NAMALWA (cell line): Measurements from ENCODE around the gene SALL4.
"Not testable (repeated sequence)": the region's sequence is repeated elsewhere in the genome, so short reads cannot be mapped to it uniquely, and the experiment has no call there.

Experiments
- DNase-seq: peaks from one replicate; pipeline ENCODE4 v3.0.0-alpha.2; 2015; ENCODE audit warnings: low spot score

Gene SALL4

DNA sequence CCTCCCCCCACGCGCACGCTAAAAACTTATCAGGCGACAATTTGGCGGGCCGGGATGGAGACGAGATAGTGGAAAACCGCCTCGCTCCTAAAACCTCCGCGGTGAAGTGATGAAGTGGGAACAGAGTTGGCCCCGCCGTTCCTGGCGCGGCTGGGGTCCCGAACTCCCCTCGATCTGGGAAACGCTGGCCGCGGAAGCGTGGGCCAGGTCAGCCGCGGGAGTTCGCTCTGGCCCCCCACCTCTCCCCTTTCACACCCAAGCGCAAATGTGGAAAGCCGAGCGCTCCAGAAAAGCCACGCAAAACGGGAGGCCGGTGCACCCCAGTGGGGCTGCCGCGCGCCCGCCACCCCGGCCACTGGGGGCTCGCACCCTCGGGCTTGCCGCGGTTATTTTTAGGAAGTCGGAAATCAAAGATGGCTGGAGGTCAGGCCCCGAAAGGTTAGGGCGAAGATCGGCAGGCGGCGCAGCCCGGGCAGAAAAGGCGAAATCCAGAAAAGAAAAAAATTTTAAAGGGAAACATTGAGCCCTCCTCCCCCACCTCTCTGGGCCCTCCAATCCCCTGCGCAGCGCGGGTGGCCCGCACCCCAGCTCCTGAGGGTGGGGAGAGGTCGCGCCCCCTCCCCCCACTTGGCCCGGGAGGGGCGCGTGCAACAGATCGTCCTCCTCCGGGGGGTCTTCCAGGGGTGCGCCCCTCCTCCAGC lies 1.0 kb downstream of the SALL4 start:
- DNase-seq = no peak

DNA sequence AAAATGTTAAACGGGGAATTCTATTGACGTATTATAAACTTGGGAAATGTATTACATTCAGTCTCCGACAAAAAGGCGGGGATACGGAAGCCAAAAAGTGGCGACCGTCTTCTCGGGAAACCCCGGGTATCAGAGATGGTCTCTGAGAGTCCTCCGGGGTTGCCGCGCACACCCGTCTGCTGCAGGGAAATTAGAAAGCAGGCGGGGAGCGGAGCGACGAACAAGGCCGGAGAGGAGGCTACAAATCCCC lies 1.5 kb downstream of the SALL4 start:
- no peak for DNase-seq

DNA sequence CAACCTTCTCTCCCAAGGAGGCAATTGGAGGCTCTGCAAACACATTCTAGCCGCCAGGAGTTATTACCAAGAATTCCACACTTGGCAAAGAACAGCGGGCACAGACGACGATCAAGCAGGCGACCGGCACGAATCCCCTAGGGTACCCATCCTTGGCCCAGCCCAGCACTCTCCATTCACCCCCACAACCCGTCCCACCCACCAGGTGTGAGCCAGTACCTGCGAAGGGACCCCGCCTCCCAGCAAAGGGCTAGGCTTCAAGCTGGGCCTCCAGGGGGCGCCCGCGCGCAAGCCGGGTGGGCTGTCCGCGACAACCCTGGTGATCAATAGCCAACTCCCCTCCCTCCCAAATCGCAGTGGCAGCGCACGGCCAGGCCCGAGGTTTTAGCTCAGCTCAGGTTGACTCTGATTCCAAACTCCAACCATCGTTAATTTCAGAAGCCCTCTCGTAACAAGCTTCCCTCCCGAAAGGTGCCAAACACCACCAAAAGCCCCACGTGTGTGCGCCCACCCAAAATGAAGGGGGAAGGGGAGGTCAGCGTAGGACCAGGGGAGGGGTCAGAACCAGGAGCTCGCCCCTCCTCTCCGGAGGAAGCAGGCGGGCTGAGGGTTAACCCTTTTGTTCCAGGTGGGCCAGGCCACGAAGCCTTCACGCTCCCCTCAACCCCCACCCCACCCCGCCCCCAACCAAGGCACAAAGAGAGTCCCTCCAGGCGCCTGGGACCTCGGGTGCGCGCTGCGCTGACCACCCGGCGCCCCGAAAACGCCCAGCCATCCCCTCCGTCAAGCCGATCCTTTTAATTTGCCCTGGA lies 2.1 kb downstream of the SALL4 start:
- peak; percentile 31 for DNase-seq

DNA sequence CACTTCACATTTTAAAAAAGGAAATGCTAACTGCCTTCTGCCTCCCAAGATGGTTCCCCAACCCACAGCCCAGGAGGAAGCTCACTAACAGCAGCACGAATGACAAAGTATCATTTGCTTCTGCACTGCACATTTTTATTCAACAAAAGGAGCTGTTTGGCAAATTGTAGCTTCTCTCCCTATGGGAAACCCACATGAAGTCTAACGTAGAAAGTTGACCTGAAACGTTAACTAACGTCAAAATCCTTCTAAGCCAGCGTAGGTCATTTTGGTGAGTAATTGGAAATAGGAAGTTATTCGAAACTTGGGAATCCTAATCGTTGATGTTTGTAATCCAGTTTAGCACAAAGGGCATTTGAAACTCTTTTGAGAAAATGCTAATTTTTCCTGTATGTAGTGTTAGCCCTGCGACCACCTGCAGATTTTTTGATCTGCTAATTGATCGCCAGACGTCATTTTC lies 2.9 kb downstream of the SALL4 start:
- DNase-seq = no peak

DNA sequence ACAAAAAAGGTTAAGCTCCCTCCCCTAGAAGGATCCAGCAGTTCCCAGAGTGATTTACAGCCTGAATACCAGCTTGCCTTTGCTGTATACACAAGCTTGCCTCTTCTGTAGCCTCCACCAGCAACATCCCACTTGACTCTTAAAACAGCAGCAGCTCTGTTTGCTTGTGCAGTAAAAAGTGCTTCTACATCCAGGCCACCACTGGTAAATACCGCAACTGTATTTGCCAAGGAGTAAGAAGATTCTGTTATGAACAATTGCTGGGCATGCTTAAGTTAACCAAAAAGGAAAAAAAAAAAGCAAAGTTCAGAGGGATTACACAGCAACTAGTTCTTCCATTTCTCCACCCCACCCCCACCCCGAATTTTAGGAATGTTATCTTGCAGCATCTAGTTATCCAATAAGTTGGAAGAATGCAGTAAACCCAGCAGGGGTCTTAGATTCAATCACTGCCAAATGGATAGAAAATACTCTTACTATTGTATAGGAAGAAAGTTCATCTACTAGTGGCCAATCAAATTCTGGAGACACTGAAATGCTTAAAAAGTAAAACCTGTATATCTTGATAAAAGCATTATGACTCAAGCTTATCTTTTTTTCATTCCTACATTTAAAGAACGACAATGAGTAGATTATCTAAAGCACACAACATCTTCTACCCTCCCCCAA lies 4.8 kb downstream of the SALL4 start:
- no peak for DNase-seq

DNA sequence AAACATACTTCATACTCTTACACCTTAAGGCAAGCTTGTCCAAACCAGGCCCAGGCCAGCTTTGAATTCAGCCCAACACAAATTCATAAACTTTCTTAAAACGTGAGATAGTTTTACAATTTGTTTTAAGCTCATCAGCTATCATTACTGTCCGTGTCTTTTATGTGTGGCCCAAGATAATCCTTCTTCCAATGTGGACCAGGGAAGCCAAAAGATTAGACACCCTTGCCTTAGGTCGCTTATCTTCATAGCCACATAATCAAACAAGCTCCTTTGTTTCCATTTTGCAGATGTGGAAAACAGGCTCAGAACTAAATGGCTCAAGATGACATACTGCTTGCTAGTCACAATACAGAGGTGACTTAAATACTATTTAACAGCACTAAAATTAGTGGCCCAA lies 6.0 kb downstream of the SALL4 start:
- no peak for DNase-seq

DNA sequence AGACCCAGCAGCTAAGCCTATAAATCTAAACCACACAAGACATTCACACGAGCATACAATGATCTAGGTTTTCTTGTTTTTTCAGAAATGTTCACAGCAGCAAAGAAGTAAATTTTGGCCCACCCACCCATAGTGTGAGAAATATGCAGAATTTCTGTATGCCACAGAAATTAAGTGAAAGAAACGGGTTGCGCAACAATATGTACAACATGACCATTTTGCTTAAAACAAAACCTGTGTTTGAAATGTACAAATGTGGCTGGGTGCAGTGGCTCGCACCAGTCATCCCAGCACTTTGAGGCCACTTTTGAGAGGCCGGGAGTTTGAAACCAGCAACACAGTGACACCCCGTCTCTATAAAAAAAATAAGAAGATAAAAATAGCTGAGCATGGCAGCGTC lies 9.4 kb downstream of the SALL4 start:
- DNase-seq = no peak

DNA sequence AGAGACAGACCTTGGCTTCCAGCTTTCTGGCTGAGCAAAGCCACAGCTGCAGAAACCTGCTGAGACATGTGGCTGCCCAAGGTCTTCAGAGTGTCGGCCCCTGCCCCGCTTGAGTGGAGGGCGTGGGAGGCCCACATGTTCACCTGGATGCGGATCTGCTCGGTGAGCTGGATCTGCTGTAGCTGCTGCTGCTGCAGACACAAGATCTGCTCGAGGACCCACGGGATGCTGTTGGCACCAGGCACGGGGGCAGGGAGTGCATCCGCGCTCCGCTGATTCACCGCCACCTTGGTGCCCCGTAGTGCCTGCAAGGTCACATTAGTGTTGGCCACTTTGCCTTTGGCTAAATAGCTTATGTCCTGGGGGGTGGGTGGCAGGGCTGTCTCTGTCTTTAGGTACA lies 10.7 kb downstream of the SALL4 start:
- no peak for DNase-seq

DNA sequence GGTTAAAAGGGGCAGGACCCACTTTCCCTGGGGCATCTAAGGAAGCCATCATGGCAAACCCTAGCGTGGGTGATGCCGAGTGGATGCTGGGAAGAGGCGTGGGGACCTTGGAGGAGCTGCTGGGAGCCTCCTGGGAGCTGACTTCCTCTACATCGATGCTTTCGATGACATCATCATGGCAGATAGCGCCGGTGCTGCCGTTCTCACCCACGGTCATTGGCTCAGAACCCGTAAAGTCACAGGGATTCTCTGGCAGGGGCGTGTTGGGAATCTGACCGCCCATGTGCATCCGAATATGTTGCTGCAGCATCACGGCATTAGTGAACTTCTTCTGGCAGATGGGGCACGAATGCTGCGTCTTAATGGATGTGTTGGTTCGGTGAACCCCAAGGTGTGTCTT lies 12.1 kb downstream of the SALL4 start:
- DNase-seq = no peak

DNA sequence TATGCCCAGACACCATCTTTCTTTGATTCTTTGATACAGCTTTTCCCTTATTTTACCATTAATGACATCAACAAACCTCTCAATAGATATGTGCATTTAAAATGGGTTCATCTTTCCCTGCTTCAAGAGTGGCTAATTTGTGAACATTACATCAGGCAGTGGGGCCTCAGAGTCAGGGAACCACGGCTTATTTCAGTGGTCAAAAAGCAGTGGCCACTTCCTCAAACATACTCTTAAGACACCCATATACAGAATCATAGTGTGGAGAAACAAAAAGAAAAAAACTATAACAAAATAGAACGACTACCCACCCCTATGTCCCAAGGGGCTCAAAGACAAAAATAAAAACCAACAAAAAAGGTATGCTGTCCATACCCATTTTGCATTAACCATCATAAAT lies 12.9 kb downstream of the SALL4 start:
- DNase-seq = no peak

DNA sequence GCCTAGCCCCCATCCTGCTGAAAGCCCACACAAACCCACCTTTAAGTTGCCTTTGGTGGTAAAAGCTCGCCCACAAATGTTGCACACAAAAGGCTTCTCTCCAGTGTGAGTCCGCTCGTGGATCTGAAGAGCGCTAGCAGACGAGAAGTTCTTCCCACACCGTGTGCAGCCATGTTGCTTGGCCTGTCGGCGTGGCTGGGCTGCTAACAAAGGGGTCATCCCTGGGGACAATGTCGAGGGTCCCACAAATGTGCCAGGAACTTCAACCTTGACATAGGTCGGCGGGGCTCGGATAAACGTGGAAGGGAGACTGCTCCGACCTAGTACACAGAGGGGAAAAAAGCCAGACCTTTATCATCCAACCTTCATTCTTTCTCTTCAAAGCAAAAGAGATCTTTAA lies 13.5 kb downstream of the SALL4 start:
- DNase-seq = no peak

DNA sequence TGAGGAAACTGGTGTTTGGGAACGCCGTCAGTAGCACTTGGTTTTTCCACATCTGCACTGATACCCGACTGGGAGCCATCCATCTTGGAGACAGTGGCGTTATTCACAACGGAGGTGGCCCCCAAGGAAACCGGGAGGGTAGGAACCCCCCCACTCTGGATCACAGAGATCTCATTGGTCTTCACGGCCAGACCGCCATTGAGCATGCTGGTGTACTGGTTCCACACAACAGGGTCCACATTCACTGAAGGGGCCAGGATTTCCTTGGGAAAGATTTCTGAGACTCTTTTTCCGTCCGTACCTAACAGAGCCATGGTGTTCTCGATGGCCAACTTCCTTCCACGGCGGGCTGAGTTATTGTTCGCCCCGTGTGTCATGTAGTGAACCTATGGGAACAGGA lies 18.0 kb downstream of the SALL4 start:
- DNase-seq = no peak

DNA sequence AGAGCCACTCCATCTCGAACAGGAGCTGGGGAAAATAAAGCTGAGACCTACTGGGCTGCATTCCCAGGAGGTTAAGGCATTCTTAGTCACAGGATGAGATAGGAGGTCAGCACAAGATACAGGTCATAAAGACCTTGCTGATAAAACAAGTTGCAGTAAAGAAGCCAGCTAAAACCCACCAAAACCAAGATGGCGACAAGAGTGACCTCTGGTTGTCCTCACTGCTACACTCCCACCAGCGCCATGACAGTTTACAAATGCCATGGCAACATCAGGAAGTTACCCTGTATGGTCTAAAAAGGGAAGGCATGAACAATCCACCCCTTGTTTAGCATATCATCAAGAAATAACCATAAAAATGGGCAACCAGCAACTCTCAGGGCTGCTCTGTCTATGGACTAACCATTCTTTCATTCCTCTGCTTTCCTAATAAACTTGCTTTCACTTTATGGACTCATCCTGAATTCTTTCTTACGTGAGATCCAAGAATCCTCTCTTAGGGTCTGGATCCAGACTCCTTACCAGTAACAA lies 24.0 kb downstream of the SALL4 start:
- not testable (repeated sequence) for DNase-seq

DNA sequence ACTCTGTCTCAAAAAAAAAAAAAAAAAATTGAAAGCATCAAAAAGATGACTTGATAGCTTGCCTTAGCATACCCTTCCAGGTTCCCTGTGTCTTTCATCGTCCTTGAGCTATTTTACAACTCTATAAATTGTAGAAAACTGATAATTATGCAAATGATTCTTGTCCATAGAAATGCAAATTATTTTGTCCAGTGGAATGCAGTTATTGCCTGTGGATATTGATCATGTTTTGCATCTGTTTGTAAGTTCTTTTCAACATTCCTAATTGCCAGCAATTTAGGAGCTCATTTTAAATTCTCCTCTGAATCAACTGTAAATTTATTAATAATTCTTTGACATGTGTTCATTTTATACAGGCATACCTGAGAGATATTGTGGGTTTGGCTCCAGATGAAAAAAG lies 27.1 kb downstream of the SALL4 start:
- no peak for DNase-seq

DNA sequence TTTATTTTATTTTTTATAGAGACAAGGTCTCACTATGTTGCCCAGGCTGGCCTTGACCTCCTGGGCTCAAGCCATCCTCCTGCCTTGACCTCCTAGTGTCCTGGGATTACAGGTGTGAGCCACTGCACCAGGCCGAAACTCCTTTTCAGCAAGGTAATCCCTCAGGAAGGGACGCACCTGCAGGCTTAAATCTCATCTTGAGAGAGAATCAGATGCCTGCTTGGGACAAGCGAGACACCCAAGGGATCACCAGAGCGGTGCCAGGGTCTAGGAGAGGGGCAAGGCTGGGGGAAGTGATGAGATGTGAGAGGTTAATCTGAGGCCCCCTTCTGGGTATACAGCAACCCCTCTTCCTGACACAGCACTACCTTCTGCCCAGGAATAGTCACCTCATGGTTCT lies 30.1 kb downstream of the SALL4 start:
- no peak for DNase-seq

DNA sequence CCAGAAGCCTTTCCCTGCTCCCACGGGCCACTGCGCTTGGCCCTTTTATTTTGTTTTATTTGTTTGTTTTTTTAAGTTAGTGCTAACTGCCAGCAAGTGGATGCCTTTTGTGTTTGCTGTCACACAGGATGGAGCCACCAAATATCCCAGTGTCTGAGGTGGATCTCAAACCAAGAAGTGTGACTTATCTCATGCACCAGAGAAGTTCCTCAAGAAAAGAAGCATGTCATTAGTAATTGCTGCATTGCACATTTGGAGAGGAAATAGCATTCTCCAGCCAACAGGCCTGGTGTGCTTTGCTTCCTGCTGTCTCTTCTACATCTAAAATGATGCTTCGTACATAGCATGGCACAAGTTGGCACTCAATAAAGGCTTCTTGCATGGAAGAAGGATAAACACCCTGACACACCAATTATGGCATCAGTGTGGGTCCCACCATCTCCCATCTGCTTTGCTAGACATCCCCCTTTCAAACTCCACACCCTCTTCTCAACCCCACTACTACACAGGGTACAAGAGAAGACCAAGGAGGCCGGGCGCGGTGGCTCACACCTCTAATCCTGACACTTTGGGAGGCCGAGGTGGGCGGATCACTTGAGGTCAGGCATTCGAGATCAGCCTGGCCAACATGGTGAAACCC lies 32.2 kb downstream of the SALL4 start:
- no peak for DNase-seq

DNA sequence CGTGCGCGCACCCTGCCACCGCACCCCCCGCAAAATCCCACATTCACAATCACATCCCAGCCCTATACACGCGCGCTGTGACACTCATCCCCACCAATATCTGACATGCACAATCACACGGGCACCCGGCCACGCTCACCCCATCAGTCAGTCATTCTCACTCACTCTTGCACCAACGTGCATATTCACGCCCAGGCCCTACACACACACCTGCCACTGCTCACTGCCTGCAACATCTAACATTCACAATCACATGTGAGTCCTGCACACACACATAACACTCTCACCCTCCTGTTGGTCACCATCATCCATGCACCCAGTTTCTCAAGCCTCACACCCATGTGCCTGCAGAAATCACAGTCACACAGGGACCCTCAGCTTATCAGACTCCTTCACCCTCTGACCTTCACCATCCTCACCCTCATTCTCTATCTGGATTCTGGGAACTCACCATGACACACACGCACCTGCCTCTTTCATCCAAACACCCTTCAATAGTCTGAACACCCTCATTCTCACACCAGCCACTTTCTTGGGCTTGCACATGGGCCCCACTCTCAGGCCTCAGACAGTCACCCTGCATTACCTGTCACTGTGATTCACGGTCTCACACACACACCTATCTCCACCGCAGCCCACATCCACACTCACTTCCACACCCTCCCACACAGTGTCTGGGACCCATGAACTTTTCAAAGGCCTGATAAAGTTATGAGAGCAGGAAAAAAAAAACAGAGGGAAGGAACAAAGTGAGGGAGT lies 33.4 kb downstream of the SALL4 start:
- no peak for DNase-seq

DNA sequence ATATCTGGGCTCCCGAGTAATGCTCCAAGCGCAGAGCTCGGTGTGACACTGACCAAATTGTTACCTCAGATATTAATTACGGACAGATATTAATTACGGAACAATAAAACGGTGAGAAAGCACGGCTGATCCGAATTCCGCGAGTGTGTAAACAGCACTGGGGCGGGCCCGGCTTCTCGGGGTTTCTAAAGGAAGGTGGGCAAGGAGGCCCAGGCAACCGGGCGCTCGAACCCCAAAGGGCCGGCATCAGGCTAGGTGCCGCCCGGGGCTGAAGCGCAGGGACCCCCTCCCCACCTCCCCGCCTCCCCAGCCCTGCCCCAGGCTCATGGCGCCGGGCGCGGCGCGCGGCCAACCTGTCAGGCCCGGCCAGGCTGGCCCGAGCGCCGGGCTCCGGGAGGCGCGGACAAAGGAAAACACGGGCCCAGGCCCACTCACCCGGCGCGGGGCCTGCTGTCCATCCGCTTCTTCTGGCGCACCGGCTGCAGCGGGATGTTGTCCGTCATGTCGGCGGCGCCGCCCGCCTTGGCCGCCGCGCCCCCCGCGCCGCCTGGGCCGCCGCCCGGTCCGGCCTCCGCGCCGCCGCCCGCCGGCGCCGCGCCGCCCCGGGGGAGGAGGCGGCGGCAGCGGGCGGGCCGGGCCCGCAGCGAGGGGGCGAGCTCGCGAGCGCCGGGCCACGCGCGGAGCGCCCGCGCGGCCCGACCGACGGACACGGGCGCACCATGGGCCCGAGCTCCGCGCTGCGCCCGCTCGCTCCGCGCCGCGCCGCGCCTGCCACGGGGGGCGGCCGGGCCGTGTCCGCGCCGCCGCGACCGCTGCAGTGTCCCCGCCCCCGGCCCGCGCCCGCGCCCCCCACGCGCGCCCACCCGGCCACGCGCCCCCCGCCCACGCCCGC lies 34.2 kb downstream of the SALL4 start, which contains the start of gene ATP9A:
TSS of gene ATP9A (minus strand) at position 524 of the 892 bp plus-strand sequence. CDS start at position 503, 21 bp downstream.
- DNase-seq = no peak

DNA sequence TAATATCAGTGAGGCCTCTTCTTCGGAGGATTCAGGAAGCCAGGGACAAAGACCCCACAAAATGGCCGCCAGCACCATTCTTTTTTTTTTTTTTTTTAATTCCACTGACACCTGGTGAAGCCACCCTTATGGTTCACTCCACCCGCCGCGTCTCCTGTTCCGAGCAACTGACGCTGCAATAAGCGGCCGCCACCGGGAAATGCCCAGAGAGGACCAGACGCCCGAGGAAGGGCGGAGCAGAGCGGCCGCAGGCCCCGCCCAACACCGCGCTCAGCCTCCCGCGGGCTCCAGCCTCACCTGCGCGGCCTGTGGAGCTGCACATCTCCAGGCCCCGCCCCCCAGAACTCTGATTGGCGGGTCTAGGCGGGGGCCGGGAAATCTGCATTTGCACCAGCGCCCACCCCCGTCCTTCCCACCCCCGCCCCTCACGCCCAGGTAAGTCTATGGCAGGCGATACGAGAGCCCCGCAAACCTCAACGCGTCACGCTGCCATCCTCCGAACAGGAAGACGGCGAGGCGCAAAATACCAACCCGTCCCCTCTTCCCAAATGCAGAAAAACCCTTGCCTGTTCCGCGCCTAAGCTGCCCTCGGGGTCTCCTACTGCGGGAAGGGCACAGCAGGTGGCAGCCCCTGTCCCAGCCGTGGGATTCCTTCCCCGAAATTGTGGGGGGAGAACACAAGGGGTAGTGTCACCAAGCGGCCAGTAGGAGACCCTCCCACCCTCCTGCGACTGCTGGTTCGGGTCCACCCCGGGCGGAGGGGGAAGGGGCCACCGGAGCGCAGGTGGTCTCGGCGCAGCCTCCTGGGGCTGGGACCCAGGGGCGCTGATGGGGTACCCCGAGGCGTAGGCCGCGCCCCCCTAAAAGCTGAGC lies 35.1 kb downstream of the SALL4 start:
- DNase-seq = no peak

DNA sequence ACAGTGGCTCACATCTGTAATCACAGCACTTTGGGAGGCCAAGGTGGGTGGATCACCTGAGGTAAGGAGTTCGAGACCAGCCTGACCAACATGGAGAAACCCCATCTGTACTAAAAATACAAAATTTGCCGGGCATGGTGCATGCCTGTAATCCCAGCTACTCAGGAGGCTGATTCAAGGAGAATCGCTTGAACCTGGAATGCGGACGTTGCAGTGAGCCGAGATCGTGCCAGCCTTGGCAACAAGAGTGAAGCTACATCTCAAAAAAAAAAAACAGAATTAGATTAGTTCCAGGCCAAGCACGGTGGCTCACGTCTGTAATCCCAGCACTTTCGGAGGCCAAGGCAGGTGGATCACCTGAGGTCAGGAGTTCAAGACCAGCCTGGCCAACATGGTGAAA lies 36.9 kb downstream of the SALL4 start:
- not testable (repeated sequence) for DNase-seq
